ENCODE data around the gene NT5DC1.

NT5DC1 gene

DNA sequence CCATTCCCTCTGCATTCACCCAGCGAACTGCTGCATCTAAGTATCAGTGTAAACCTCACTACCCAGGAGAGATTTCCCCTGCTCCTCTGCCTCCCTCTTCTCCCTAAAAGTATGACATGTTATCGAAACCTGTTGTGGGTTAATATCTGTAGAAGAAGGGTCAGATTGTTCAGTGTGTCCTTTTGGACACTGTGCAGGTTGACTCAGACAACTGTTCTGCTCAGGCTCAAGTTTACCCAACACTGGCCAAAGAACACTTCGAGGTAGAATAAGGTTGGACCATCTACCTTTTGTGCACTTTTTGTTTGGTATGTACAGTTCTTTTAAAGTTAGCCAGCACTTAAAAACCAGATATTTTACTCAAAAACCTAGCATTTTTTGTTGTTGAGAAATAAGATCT, 4.6 kb downstream of the NT5DC1 start:
- no peak for DNase-seq (ENCODE audit: low read depth, low spot score)
- POLR2A ChIA-PET: no interaction called here
- TF ChIP-seq, protein P1, sequence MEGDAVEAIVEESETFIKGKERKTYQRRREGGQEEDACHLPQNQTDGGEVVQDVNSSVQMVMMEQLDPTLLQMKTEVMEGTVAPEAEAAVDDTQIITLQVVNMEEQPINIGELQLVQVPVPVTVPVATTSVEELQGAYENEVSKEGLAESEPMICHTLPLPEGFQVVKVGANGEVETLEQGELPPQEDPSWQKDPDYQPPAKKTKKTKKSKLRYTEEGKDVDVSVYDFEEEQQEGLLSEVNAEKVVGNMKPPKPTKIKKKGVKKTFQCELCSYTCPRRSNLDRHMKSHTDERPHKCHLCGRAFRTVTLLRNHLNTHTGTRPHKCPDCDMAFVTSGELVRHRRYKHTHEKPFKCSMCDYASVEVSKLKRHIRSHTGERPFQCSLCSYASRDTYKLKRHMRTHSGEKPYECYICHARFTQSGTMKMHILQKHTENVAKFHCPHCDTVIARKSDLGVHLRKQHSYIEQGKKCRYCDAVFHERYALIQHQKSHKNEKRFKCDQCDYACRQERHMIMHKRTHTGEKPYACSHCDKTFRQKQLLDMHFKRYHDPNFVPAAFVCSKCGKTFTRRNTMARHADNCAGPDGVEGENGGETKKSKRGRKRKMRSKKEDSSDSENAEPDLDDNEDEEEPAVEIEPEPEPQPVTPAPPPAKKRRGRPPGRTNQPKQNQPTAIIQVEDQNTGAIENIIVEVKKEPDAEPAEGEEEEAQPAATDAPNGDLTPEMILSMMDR (IDR thresholded peaks at IDR 0.05; ENCODE audit: insufficient read depth, low read length, missing control alignments): no peak
- CTCF ChIA-PET: interaction anchor here (1.1 kb wide), 1 partner anchor 8 kb away, joined by 5 read pairs; no protein-coding TSS in a partner anchor
- H3K4me3 ChIP-seq (ENCODE audit: low read depth, low read length): no peak overlapping the region

DNA sequence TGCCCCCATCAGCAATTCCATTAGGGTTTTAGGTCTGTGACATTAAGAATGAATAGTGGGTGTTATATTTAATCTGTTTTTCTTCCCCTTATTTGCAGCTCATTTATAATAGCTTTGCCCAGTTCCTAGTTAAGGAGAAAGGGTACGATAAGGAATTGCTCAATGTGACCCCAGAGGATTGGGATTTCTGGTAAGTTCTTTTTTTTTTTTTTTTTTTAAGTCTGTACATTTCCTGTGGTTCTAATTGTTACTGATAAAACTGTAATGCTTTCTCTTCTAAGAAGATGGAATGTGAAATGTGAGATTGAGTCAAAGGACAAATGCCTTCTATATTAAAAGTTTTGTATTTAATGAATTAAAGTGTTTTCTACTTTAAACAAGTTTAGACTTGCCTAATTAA, 5.5 kb downstream of the NT5DC1 start:
- TF ChIP-seq, protein P1 (IDR thresholded peaks at IDR 0.05; ENCODE audit: insufficient read depth, low read length, missing control alignments): no peak
- DNase-seq (ENCODE audit: low read depth, low spot score): no peak
- ChIA-PET POLR2A (no interaction called here), CTCF (interaction anchor here (0.6 to 2.0 kb wide), 5 partner anchors 9 to 243 kb away, joined by 3 to 12 read pairs (median 3); no protein-coding TSS in a partner anchor)
- no peak overlapping the region for H3K4me3 ChIP-seq (ENCODE audit: low read depth, low read length)

- POLR2A ChIA-PET: no interaction called here
- CTCF ChIA-PET: interaction anchor here (0.8 to 10.2 kb wide), 8 partner anchors 8 to 108 kb away, joined by 3 to 108 read pairs (median 6); partner anchors contain the start of genes COL10A1 and NT5DC1
- DNase-seq (ENCODE audit: low read depth, low spot score): no peak
- H3K4me3 ChIP-seq (ENCODE audit: low read depth, low read length): no peak overlapping the region
- TF ChIP-seq, protein P1 (IDR thresholded peaks at IDR 0.05; ENCODE audit: insufficient read depth, low read length, missing control alignments): no peak
Measured at GRCh38 chr6:116108836-116109235, 8.2 kb downstream of the NT5DC1 start.

GRCh38 chr6:116111552-116112528, 11.2 kb downstream of the NT5DC1 start:
- H3K4me3 ChIP-seq (ENCODE audit: low read depth, low read length): no peak overlapping the region
- DNase-seq (ENCODE audit: low read depth, low spot score): no peak
- TF ChIP-seq, protein P1 (IDR thresholded peaks at IDR 0.05; ENCODE audit: insufficient read depth, low read length, missing control alignments): peak; percentile 56
- POLR2A ChIA-PET: no interaction called here
- CTCF ChIA-PET: interaction anchor here (0.6 to 10.2 kb wide), 14 partner anchors 10 to 736 kb away, joined by 3 to 108 read pairs (median 6); partner anchors contain the start of genes COL10A1, FRK and NT5DC1

GRCh38 chr6:116113386-116113785, 12.7 kb downstream of the NT5DC1 start:
- POLR2A ChIA-PET: no interaction called here
- TF ChIP-seq, protein P1 (IDR thresholded peaks at IDR 0.05; ENCODE audit: insufficient read depth, low read length, missing control alignments): no peak

GRCh38 chr6:116115781-116116180, 15.1 kb downstream of the NT5DC1 start:
- TF ChIP-seq, protein P1 (IDR thresholded peaks at IDR 0.05; ENCODE audit: insufficient read depth, low read length, missing control alignments): no peak
- CTCF ChIA-PET: interaction anchor here (0.8 to 10.2 kb wide), 10 partner anchors 9 to 529 kb away, joined by 3 to 108 read pairs (median 5); partner anchors contain the start of genes COL10A1 and NT5DC1
- POLR2A ChIA-PET: no interaction called here

More at GRCh38 chr6:116113386-116113785, 12.7 kb downstream of the NT5DC1 start:
- no peak for DNase-seq (ENCODE audit: low read depth, low spot score)
- H3K4me3 ChIP-seq (ENCODE audit: low read depth, low read length): no peak overlapping the region
- CTCF ChIA-PET: interaction anchor here (0.7 to 10.2 kb wide), 10 partner anchors 8 to 734 kb away, joined by 3 to 108 read pairs (median 7); partner anchors contain the start of genes COL10A1, FRK and NT5DC1

More at GRCh38 chr6:116115781-116116180, 15.1 kb downstream of the NT5DC1 start:
- H3K4me3 ChIP-seq (ENCODE audit: low read depth, low read length): no peak overlapping the region
- DNase-seq (ENCODE audit: low read depth, low spot score): no peak

Measured in AG04449 (cell line).